Fibroblast of skin of left quadriceps (primary cell): ENCODE data around the gene PDZD2.
"Not testable (repeated sequence)": the region's sequence is repeated elsewhere in the genome, so short reads cannot be mapped to it uniquely, and the experiment has no call there.

Source experiments
- DNase-seq, 2 experiments: peaks; one replicate each; pipeline ENCODE4 v3.0.0-alpha.2; 2013; ENCODE audit warnings: low read depth in 2 of 2

Gene PDZD2

DNA sequence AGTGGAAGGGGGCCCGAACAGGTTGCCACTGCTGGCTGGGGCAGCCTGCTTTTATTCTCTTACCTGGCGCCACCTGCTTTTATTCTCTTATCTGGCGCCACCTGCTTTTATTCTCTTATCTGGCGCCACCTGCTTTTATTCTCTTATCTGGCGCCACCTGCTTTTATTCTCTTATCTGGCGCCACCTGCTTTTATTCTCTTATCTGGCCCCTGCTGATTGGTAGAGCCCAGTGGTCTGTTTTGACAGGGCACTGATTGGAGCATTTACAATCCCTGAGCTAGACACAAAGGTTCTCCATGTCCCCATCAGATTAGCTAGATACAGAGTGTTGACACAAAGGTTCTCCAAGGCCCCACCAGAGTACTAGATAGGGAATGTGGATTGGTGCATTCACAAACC is 52.5 kb downstream of the PDZD2 start:
- DNase-seq = not testable (repeated sequence)

DNA sequence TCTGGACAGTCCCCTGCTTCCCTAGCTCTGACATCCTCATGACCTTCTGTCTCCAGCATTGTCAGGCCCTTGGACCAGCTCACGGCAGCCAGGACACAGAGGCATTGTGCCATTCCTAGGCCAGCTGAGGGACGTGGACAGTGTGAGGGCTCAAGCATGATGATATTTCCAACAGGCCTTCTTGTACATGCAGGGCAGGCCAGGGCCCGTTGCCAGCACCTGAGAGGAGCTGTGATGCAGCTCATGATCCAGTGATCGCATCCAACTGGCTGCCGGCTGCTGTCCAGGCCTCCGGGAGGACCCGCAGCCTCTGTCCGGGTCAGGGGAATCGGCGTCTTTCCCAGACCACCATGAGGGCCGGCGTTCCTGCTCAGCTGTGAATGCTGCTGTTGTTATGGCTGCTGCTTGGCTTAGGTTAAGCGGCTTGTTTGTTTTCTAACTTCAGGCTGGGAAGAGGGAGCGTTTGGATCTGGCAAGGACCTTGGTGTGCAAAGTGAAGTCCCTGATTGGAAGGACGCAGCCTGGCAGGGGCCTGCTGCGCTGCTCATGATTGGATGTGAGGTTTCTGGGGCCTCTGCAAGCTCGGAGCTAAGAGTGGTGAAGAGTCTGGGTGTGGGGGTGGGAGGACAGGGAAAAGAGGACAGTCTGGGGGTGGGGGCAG is 53.8 kb downstream of the PDZD2 start:
- DNase-seq = no peak

DNA sequence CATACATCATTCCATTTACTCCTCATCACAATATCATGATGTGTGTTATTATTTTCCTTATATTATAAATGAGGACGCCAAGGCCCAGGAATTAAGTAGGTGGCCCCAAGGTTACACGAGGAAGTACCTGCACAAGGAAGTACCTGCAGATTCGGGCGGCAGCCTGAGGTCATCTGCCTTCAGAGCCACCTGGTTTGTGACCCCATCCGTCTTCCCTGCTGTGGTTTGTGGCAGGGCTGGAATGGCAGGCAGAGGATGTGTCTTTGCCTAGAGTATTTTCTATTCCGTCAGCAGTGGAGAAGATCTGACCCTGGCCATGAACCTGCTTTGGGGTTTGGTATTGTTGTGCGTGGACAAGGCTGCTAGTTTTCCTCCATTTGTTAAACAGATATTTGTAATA is 59.7 kb downstream of the PDZD2 start:
- DNase-seq = no peak

DNA sequence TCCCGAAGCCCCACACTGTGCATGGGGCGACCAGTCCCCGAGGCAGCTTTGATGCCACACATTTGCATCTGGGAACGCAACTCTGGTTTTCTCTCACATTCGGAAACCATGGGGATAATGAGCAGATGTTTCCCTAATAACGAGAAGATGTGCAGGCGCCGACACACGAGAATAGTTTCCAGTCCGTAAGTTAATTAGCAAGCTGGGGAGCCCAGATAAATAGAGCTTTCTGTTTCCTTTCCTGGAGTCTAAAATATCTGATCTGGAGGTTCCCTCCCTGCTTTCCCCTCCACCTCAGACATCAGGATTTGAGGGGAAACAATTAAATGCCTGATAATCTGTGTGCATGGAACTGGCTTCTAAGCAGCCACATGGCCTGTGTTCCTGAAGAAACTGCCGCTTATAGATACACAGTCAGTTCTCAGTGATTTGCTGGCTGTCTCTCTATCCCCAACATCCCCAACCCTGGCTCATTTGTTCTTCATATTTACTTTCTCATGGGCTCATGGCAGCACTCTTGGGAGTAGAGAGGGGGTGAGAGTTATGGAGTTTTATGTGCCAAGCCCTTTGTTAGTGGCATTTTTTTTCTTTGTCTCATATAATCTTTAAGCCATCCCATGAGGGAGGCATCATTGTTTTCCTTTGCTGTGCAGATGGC is 62.8 kb downstream of the PDZD2 start:
- DNase-seq = no peak

DNA sequence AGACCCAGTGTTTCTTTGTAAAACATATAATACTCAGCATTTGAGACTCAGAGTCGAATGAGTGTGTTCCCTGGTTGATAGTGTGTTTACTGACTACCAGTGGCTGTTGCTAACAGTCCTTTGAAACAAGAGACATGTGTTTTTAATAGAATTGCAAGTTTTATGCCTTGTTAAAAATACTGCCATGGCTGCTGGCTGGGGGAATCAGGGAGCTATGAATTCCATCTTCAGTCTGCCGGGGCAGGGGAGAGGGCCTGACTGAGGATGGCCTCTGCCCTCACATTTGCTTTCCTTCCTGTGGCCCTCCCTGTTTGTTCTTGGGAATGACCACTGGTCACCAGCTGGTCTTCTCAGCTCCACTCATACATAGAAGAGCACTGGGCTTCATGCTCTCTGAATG is 63.8 kb downstream of the PDZD2 start:
- peak; percentile 0 to 7 for DNase-seq

DNA sequence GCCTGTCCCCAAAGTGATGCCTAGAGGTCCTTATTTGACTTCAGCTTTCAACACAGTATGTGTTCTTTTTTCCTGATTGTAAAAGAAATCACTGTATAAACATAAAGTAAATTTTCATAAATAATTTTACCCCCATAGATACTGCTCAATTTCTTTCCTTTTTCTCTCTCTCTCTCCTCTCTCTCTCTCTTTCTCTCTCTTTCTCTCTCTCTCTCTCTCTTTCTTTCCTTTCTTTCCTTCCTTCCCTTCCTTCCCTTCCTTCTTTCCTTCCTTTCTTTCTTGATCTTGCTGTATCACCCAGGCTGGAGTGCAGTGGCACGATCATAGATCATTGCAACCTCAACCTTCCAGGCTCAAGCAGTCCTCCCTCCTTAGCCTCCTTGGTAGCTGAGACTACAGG is 64.8 kb downstream of the PDZD2 start:
- no peak for DNase-seq

DNA sequence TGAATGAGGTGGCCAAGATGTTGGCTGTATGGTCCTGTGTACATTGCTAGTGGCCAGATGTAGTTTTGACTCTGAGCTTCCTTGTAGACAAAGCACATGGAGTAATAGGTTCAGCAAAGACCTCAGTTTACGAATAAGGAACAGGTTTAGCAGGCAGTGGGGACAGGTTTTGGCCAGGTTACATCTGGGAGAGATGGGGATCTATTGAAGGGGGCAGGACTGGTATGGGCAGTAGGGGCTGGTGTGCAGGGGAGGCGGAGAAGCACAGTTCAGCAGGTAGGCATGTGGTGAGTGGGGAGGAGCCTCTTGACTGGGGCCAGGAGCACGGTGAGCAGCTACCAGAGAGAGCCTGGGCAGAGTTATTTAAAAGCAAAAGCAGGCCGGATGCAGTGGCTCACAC is 67.3 kb downstream of the PDZD2 start:
- no peak for DNase-seq

DNA sequence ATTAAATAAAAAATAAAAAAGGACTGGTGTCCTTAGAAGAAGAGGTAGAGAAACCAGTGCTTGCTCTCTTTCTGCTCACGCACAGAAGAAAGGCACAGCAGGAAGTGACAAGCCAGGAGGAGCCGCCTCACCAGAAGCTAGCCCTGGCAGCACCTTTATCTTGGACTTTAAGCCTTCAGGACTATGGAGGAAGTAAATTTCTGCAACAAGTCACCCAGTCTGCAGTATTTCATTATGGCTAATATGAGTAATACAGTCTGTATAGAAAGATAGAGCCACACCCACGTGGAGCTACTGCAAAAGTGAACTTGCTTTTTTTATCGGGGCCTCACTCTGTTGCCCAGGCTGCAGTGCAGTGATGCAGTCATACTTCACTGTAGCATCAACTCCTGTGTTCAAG is 68.4 kb downstream of the PDZD2 start:
- DNase-seq = no peak

DNA sequence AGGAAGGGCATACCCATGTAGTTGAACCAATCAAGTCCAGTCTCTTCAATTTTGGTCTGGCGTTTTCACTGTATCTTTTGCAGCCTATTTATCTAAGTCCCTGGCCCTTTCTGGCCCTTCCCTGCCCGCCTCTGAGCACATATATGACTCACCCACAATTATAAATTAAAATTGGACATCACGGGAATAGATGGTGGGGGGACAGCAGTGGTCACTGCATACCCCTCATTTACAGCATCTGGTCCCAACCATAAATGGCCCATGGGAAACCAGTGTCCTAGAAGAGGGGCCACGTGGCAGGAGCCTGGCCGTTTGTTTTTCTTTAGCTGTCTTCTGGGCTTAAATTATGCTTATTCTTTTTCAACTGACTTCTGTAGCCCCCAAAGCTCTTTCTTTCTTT is 69.2 kb downstream of the PDZD2 start:
- no peak for DNase-seq

DNA sequence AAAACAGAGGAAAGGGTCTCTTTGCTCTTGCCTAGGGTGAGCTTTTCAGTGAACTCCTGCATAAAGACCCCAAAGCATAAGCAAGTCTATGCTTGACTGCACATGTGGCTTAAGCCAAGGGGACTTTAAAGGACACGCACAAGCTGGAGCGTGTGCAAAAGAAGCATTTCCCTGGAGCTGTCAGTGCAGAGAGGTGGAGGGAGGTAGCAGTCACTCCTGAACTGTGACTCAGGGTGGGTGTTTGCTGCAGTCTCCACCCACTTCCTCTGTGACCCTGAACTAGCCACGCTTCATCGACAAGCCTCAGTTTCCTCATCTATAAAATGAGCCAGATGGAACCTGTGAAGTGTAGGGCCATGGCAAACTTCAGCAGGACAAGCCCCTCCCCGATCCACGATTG is 72.4 kb downstream of the PDZD2 start:
- no peak for DNase-seq

DNA sequence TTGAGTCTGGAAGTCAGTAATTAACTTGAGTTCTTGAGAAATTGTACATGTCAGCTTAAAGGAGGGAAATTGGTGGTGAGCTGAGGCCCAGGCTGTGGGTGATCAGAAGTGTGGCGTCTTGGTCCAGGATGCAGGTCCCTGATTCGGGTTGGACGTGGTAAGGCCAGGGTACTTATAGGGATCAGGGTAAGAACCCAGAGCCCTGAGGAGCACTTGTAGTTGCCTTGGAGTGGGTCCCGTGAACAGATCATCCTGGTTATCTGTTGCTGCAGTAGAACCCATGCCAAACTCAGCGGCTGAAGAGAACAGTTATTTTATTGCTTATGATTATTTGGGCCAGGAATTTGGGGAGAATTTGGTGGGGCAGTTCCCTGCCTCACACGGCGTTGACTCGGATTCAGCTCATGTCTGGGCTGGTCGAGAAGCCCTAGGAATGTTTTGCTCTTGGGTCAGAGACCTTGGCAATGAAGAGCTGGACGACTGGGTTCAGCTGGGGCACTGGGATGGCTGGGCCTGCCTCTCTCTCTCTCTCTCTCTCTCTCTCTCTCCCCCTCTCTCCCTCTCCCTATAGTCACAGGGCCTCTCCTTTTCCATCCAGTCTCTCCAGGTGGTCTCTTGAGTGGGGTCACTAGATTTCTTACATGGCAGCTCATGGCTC is 73.1 kb downstream of the PDZD2 start:
- no peak for DNase-seq

DNA sequence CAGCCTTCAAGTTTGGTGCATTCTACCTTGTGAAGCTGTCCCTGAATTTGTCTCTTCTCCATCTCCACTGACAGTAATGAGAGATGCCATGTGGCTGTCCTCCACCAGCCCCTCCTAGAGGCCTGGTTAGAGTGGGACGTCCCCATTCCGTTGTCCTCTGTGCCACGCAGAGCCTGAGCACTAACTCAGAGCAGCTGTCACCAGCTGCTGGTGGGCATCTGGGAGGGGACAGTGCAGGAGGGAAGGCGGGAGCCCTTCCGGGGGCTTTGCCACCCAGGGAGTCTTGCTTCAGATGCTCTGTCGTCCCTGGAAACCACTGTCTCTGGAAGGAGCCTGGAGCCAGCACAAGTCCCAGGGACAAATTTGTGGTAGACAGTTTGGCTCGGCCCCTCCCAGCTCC is 78.6 kb downstream of the PDZD2 start:
- DNase-seq = no peak

DNA sequence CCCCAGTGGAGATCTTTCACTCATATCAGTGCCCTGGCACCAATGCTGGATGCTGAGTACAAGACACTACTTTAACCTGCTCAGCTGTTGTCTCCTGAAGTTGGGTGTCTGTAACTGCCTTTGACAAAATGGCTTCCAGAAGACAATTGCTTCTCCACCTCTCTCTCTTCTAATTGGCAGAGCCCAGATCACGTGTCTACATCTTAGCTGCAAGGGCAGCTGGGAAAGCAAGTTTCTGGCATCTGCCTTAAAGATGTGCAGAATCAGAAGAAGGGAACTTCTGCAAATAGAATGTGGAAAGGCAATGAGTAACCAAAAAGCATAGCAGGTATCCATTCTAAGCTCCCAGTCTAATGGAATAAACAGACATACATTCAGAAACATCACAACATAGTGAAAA is 81.1 kb downstream of the PDZD2 start:
- DNase-seq = no peak

DNA sequence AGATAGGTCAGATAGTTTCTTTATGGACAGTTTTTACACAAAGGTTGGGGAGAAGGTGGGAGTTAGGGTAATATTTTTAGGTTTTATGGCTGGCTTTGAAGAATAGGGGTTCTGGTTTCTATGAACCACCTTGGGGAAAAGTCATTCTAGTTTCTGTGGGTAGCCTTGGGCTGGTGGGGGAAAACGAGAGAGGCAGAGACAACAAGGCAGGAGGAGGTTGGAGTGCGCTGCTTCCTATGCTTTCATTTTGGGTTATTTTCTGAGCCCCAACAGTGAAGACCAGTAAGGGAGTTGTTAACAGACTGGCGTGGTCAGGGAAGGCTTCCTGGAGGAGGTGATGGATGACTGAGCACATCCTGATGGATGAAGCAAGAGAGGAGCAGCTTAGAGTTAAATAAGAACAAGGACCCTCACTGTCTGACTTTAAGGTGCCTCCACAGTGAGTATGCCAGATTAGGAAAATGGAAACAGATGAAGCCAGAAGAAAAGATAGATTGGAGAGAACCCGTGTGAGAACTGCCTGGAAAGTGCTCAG is 81.9 kb downstream of the PDZD2 start:
- DNase-seq = no peak

DNA sequence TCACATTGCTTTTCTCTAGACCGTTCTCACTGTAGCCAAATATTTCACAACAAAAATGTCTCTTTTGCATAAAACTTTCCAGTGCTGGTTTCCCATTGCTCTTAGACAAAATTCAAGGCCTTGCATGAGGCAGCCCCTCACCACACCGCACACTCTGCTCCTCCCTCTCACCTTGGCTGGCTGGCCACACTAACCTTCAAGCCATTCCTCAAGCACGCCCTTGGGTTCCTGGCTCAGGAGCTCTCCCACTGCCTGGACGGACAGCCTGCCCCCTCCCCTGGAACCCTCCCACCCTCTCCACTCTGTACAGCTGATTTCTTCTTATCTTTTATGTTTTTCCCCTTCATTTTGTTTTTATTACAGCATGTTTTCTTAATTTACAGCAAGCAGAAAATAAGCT is 83.2 kb downstream of the PDZD2 start:
- DNase-seq = no peak

DNA sequence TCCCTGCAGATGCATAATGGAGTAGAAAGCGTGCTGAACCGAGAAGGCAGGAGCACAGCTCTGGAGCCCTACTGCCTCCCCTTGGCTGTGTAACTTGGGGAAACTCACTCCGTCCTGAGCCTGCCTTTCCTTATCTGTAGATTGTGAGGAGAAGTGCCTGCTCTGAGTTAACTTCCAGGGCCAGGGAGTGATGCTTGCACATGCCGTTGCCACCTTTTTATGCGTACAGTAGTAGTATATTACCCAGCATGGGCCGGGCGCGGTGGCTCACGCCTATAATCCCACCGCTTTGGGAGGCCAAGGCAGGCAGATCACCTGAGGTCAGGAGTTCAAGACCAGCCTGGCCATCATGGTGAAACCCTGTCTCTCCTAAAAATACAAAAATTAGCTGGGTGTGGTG is 87.1 kb downstream of the PDZD2 start:
- no peak for DNase-seq

DNA sequence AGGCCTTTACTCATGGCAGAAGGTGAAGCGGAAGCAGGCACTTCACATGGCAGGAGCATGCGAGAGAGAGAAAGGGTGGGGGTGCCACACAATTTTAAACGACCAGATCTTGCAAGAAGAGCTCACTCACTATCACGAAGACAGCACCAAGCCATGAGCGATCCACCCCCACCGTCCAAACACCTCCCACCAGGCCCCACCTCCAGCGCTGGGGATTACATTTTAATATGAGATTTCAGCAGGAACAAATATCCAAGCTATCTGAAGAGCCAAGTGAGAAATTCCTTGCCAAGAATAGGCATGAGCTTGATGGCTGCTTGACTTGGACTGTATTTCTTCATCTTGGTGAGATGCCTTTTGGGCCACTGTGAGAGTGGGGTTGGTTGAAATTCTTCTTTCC is 88.0 kb downstream of the PDZD2 start:
- DNase-seq = no peak

DNA sequence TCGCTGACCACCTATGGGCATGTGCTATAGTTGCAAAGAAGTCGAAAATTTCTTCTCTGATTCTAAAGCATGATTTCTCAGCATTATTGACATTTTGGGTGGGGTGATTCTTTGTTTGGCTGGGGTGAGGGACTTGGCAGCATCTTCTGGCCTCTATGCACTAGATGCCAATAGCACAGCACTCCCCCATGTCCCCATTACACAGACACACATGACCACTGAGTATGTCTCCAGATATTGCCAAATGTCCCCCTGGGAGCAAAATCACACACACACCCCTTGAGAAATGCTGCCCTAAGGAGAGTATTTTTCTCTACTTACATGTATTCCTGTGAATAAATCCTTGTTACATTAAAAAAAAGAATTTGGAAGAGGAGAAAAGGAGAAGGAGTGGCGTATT is 89.1 kb downstream of the PDZD2 start:
- no peak for DNase-seq

DNA sequence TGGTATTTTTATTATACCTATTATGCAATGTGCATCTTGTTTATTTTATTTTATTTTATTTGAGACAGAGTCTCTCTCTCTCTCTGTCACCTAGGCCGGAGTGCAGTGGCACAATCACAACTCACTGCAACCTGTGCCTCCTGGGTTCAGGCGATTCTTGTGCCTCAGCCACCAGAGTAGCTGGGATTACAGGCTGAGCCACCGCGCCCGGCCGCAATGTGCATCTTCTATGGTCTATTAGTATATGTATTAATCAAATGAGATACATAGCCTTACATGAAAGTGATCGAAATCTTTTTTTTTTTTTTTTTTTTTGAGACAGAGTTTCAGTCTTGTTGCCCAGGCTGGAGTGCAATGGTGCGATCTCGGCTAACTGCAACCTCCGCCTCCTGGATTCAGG is 89.9 kb downstream of the PDZD2 start:
- DNase-seq = not testable (repeated sequence)

DNA sequence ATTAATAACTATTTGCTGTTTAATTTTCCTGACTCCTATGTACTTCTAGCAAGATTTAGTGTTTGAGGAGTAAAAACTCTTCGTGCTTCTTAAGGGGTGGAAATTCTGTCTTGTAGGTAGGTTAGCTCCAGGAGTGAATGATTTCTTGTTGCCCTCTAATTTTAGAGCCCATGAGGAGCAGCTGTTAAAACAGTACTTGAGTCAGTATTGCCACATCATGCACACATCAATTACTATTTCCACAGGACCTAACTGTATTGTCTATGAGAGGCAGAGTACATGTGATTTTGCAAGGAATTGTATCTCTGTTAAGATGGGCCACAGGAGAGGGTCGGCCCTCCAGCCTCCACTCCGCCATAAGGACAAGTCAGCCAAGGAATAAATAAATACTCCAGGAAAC is 91.2 kb downstream of the PDZD2 start:
- no peak for DNase-seq

DNA sequence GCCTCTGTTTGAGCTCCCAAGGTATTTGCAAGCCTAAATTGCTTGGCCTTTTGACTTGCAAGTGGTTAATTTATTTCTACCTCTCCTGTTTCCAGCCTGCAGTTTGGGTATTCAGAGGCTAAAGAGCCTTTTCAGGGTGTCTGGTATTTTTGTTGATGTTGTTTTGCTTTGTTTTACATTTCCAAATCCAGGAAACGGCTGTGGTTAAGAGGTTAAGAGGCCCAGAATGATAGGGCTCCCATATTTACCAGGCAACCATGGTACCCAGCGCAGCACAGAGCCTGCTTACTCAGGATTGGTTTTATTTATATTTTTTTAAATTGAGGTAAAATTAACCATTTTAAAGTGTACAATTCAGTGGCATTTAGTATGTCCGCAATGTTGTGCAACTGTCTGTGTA is 92.1 kb downstream of the PDZD2 start:
- no peak for DNase-seq

DNA sequence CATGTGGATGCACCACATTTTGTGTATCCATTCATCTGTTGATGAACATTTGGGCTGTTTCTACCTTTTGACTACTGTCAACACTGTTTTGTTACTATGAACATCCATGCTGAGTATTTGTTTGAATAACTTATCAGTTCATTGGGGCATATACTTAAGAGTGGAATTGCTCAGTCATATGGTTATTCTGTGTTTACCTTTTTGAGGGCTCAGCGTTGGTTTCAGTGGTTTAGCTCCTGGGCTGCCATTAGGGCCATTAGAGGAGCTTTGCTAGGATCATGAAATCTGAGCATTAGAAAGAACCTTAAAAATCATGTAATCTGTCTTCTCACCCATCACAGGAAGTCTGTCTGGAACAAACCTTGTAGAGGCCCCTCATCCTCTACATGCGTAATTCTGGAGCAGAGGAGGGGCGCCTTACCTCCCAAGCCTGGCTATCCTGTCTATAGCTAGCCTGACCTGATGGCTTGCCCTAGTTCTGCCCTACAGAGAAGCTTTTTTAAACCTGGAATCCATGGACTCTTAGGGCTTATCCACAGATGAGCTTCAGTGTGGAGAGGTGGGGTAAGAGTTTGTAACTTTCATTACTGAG is 92.9 kb downstream of the PDZD2 start:
- DNase-seq = no peak

DNA sequence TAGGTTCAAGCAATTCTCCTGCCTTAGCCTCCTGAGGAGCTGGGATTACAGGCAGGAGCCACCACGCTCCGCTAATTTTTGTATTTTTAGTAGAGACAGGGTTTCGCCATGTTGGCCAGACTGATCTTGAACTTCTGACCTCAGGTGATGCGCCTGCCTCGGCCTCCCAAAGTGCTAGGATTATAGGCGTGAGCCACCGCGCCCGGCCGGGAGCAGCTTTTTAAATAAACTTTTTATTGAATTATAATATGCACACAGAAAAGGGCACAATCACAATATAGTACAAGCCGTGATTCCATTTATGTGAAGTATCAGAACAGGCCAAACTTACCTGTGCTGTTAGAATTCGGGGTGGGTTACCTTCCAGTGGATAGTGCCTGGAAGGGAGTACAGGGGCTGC is 93.9 kb downstream of the PDZD2 start:
- not testable (repeated sequence) for DNase-seq
